HEK293T (cell line): ENCODE measurements around the gene EGFLAM.

ENCODE experiments used
- ARNT ChIP-seq: fragments of 450-650 bp; IDR thresholded peaks from 2 replicates; pipeline ENCODE4 v1.6.1; 2017; ENCODE audit warnings: mild to moderate bottlenecking
- BHLHE40 ChIP-seq: fragments of 450-650 bp; IDR thresholded peaks from 2 replicates; pipeline ENCODE4 v1.6.1; 2016; ENCODE audit warnings: mild to moderate bottlenecking, moderate library complexity, borderline replicate concordance
- CTBP1 ChIP-seq: fragments of 450-650 bp; IDR thresholded peaks from 2 replicates; pipeline ENCODE4 v1.6.1; 2016; ENCODE audit warnings: borderline replicate concordance
- ELF4 ChIP-seq: fragments of 450-650 bp; IDR thresholded peaks from 2 replicates; pipeline ENCODE4 v1.6.1; 2017; ENCODE audit warnings: antibody characterized with exemption
- FOXK2 ChIP-seq: fragments of 450-650 bp; IDR thresholded peaks from 2 replicates; pipeline ENCODE4 v1.6.1; 2016; ENCODE audit warnings: mild to moderate bottlenecking
- FOXM1 ChIP-seq: fragments of 450-650 bp; IDR thresholded peaks from 2 replicates; pipeline ENCODE4 v1.6.1; 2017; ENCODE audit warnings: mild to moderate bottlenecking, borderline replicate concordance
- HDGF ChIP-seq: fragments of 450-650 bp; IDR thresholded peaks from 2 replicates; pipeline ENCODE4 v1.6.1; 2017; ENCODE audit warnings: antibody characterized with exemption, borderline replicate concordance
- NFRKB ChIP-seq: fragments of 450-650 bp; IDR thresholded peaks from 2 replicates; pipeline ENCODE4 v1.6.1; 2016; ENCODE audit warnings: mild to moderate bottlenecking, moderate library complexity
- PKNOX1 ChIP-seq: fragments of 450-650 bp; IDR thresholded peaks from 2 replicates; pipeline ENCODE4 v1.6.1; 2016
- SP1 ChIP-seq: fragments of 450-650 bp; IDR thresholded peaks from 2 replicates; pipeline ENCODE4 v1.6.1; 2017
- SUZ12 ChIP-seq: fragments of 450-650 bp; IDR thresholded peaks from 2 replicates; pipeline ENCODE4 v1.6.1; 2016; ENCODE audit warnings: mild to moderate bottlenecking
- TARDBP ChIP-seq: fragments of 450-650 bp; IDR thresholded peaks from 2 replicates; pipeline ENCODE4 v1.6.1; 2016

GRCh38 chr5:38442247-38442573 is 183.9 kb downstream of the EGFLAM start:
- TF ChIP-seq SP1 (no peak), FOXM1 (no peak), TARDBP (no peak), ARNT (no peak), SUZ12 (no peak), ELF4 (no peak), FOXK2 (no peak), HDGF (no peak), PKNOX1 (no peak), NFRKB (no peak), BHLHE40 (no peak), CTBP1 (no peak)
